Measurements from ENCODE around the gene ADAMTS17. TPM values are rescaled to one million over a fixed set of nuclear protein-coding genes. Genes with fewer than 3 reads are reported as not detected.
"Not testable (repeated sequence)": the region's sequence is repeated elsewhere in the genome, so short reads cannot be mapped to it uniquely, and the experiment has no call there.

The ADAMTS17 gene
- total RNA-seq, 4 donors from 2014 or later: 6.0 to 17.6 (median 8.2) TPM

GRCh38 chr15:99982662-99983061 lies 359.1 kb downstream of the ADAMTS17 start:
- H3K4me1 ChIP-seq: no peaks in the 10 kb centered on the region
- TF ChIP-seq POLR2A (IDR thresholded peaks at IDR 0.05) (no peak), POLR2AphosphoS5 (IDR thresholded peaks at IDR 0.05) (no peak), EP300 (IDR thresholded peaks at IDR 0.05; ENCODE audit: low read depth) (no peak)
- TF ChIP-seq, protein P1, sequence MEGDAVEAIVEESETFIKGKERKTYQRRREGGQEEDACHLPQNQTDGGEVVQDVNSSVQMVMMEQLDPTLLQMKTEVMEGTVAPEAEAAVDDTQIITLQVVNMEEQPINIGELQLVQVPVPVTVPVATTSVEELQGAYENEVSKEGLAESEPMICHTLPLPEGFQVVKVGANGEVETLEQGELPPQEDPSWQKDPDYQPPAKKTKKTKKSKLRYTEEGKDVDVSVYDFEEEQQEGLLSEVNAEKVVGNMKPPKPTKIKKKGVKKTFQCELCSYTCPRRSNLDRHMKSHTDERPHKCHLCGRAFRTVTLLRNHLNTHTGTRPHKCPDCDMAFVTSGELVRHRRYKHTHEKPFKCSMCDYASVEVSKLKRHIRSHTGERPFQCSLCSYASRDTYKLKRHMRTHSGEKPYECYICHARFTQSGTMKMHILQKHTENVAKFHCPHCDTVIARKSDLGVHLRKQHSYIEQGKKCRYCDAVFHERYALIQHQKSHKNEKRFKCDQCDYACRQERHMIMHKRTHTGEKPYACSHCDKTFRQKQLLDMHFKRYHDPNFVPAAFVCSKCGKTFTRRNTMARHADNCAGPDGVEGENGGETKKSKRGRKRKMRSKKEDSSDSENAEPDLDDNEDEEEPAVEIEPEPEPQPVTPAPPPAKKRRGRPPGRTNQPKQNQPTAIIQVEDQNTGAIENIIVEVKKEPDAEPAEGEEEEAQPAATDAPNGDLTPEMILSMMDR (IDR thresholded peaks at IDR 0.05): no peak
- no peak overlapping the region for H3K27ac ChIP-seq
- H3K27me3 ChIP-seq: no peaks in the 10 kb centered on the region
- WGBS, 2 donors (ENCODE audit: low coverage in 1 of 2): 71% methylated on average over 4 of the region's 4 CpGs; no CpG with 5 or more reads in 1 of the 2 donors
- no peaks in the 10 kb centered on the region for H3K9me3 ChIP-seq
- intact Hi-C loops (cut with DNase I; ENCODE audit: low total_unique reads): no loop called here
- DNase-seq: no peak
- in situ Hi-C loops (cut with MboI; ENCODE audit: low pct_ligation_motif_present in 1 of 4, low pct_unique_long_range_greater_than_20kb in 1 of 4, low sequenced_read_pairs in 3 of 4): no loop called here
- H3K4me3 ChIP-seq: no peak overlapping the region
- no peaks in the 10 kb centered on the region for H3K36me3 ChIP-seq

GRCh38 chr15:99981839-99982658 lies 359.7 kb downstream of the ADAMTS17 start:
- intact Hi-C loops (cut with DNase I; ENCODE audit: low total_unique reads) (no loop called here), in situ Hi-C loops (cut with MboI; ENCODE audit: low pct_ligation_motif_present in 1 of 4, low pct_unique_long_range_greater_than_20kb in 1 of 4, low sequenced_read_pairs in 3 of 4) (no loop called here)
- Histone ChIP-seq H3K9me3 (no peaks in the 10 kb centered on the region), H3K27ac (no peak overlapping the region), H3K36me3 (no peaks in the 10 kb centered on the region), H3K27me3 (no peaks in the 10 kb centered on the region), H3K4me1 (no peaks in the 10 kb centered on the region), H3K4me3 (no peak overlapping the region)
- DNase-seq: no peak
- TF ChIP-seq EP300 (IDR thresholded peaks at IDR 0.05; ENCODE audit: low read depth) (no peak), POLR2AphosphoS5 (IDR thresholded peaks at IDR 0.05) (no peak), POLR2A (IDR thresholded peaks at IDR 0.05) (no peak)
- TF ChIP-seq, protein P1 (IDR thresholded peaks at IDR 0.05): no peak
- WGBS, 2 donors (ENCODE audit: low coverage in 1 of 2): 90 to 94% methylated on average over 2 to 14 of the region's 16 CpGs

- DNase-seq: no peak
- no peak overlapping the region for H3K4me3 ChIP-seq
- in situ Hi-C loops (cut with MboI; ENCODE audit: low pct_ligation_motif_present in 1 of 4, low pct_unique_long_range_greater_than_20kb in 1 of 4, low sequenced_read_pairs in 3 of 4): no loop called here
- H3K9me3 ChIP-seq: no peaks in the 10 kb centered on the region
- TF ChIP-seq POLR2AphosphoS5 (IDR thresholded peaks at IDR 0.05) (no peak), EP300 (IDR thresholded peaks at IDR 0.05; ENCODE audit: low read depth) (no peak), POLR2A (IDR thresholded peaks at IDR 0.05) (no peak)
- TF ChIP-seq, protein P1 (IDR thresholded peaks at IDR 0.05): no peak
- intact Hi-C loops (cut with DNase I; ENCODE audit: low total_unique reads): no loop called here
- H3K36me3 ChIP-seq: no peaks in the 10 kb centered on the region
- H3K4me1 ChIP-seq: no peaks in the 10 kb centered on the region
- WGBS, 2 donors (ENCODE audit: low coverage in 1 of 2): 33 to 64% methylated on average over 1 of the region's 1 CpG
- H3K27ac ChIP-seq: no peak overlapping the region
- H3K27me3 ChIP-seq: no peaks in the 10 kb centered on the region
Measured at GRCh38 chr15:99981191-99981647, 360.6 kb downstream of the ADAMTS17 start.

GRCh38 chr15:99980752-99981151 lies 361.0 kb downstream of the ADAMTS17 start:
- WGBS, 2 donors (ENCODE audit: low coverage in 1 of 2): 74% methylated on average over 12 of the region's 12 CpGs; no CpG with 5 or more reads in 1 of the 2 donors
- in situ Hi-C loops (cut with MboI; ENCODE audit: low pct_ligation_motif_present in 1 of 4, low pct_unique_long_range_greater_than_20kb in 1 of 4, low sequenced_read_pairs in 3 of 4): no loop called here
- no peaks in the 10 kb centered on the region for H3K27me3 ChIP-seq
- no peak overlapping the region for H3K4me3 ChIP-seq
- H3K27ac ChIP-seq: no peak overlapping the region
- no peak for DNase-seq
- H3K4me1 ChIP-seq: no peaks in the 10 kb centered on the region
- H3K36me3 ChIP-seq: no peaks in the 10 kb centered on the region
- intact Hi-C loops (cut with DNase I; ENCODE audit: low total_unique reads): no loop called here
- TF ChIP-seq EP300 (IDR thresholded peaks at IDR 0.05; ENCODE audit: low read depth): no peak
- TF ChIP-seq POLR2A (IDR thresholded peaks at IDR 0.05): no peak
- TF ChIP-seq POLR2AphosphoS5 (IDR thresholded peaks at IDR 0.05): no peak
- TF ChIP-seq, protein P1 (IDR thresholded peaks at IDR 0.05): no peak
- H3K9me3 ChIP-seq: no peaks in the 10 kb centered on the region

- H3K4me3 ChIP-seq; H3K4me1 ChIP-seq; in situ Hi-C loops (cut with MboI; ENCODE audit: low pct_ligation_motif_present in 1 of 4, low pct_unique_long_range_greater_than_20kb in 1 of 4, low sequenced_read_pairs in 3 of 4); H3K27ac ChIP-seq; intact Hi-C loops (cut with DNase I; ENCODE audit: low total_unique reads); H3K9me3 ChIP-seq; H3K27me3 ChIP-seq; H3K36me3 ChIP-seq; DNase-seq: not testable (repeated sequence)
- 80 to 92% methylated on average over 3 to 5 of the region's 5 CpGs for WGBS, 2 donors (ENCODE audit: low coverage in 1 of 2)
Measured at GRCh38 chr15:99979886-99980285, 361.9 kb downstream of the ADAMTS17 start.
